Stimulated activated CD4-positive, alpha-beta T cell treated with anti-CD3 and anti-CD28 coated beads, Interleukin-1b, Interleukin-23, amount 100 ng/mL, for 1 hour (primary cell): ENCODE measurements around the gene GSPT1.
"Not testable (repeated sequence)": the region's sequence is repeated elsewhere in the genome, so short reads cannot be mapped to it uniquely, and the experiment has no call there.

Experiments
- DNase-seq, 2 donors: peaks; one replicate each; pipeline ENCODE4 v3.0.0-alpha.2; 2020; ENCODE audit warnings: low read depth in 2 of 2

GSPT1 gene

GRCh38 chr16:11915644-11916523, at the start of gene GSPT1:
Gene GSPT1, minus strand, starts transcription at chr16:11915956. Its CDS starts 236 bp downstream, at chr16:11915720.
- peak; percentile 98 for DNase-seq

DNA sequence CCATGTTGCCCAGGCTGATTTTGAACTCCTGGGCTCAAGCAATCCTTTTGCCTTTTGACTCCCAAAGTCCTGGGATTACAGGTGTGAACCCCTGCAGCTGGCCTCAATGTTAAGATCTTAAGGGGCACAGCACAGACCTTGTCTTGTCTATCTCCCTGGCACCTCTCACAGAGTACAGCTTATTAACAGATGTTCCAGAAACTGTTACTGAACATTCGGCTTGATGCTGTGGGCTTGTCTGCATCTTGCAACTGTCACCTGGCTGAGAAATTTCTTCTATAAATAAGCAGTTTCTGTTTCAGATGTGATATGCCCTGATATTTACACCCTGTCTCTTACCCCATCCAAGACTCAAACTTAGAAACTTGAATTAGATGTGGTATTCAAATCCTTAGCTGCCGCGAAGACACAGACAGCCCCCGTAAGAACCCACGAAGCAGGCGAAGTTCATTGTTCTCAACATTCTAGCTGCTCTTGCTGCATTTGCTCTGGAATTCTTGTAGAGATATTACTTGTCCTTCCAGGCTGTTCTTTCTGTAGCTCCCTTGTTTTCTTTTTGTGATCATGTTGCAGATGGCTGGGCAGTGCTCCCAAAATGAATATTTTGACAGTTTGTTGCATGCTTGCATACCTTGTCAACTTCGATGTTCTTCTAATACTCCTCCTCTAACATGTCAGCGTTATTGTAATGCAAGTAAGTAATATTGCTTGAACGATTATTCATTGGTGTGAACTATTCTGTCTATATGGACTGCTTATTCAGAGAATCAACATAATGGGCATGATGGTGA, 49.2 kb upstream of the GSPT1 start, which contains the start of gene TNFRSF17:
Gene TNFRSF17 (plus strand): TSS at position 450 of the 791 bp plus-strand sequence. CDS start 115 bp downstream, at position 565.
- DNase-seq, result no peak

GRCh38 chr16:11963706-11964105, 48.0 kb upstream of the GSPT1 start:
- no peak for DNase-seq

GRCh38 chr16:11962978-11963377, 47.2 kb upstream of the GSPT1 start:
- not testable (repeated sequence) for DNase-seq

DNA sequence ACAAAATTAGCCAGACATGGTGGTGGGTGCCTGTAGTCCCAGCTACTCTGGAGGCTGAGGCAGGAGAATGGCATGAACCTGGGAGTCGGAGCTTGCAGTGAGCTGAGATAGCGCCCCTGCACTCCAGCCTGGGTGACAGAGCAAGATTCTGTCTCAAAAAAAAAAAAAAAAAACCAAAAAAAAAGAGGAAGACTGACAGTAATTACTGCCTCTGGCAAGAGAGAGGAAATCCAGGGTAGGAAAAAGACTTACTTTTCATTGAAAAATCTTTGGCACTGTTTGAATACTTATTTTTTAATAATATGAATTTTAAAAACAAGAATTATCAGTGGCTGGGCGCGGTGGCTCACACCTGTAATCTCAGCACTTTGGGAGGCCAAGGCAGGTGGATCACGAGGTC, 46.7 kb upstream of the GSPT1 start:
- not testable (repeated sequence) for DNase-seq

DNA sequence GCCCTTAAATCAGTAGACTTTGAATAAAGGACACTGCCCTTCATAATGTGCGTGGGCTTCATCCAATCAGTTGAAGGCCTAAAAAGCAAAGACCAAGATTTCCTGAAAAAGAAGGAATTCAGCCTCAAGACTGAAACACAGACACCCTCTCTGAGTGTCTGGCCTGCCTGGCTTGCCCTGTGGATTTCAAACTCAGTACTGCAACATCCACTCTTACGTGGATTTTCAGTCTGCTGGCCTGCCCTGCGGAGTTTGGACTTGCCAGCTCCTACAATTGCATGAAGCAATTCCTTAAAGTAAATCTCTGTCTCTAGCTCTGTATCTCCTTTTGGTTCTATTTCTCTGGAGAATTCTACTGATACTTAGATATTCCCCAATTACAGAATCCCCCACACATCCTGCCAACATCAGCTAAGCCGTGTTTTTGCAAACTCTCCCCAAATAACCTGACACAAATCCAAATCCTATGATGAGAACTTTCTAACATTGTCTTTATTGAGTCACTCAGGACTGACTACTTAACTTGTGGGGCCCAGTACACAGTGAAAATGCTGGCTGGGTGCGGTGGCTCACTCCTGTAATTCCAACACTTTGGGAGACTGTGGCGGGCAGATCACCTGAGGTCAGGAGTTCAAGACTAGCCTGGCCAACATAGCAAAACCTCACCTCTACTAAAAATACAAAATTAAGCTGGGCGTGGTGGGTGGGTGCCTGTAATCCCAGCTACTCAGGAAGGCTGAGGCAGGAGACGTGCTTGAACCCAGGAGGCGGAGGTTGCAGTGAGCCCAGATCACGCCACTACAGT, 42.0 kb upstream of the GSPT1 start:
- DNase-seq, result no peak

GRCh38 chr16:11956558-11956957, 40.8 kb upstream of the GSPT1 start:
- DNase-seq, result no peak

DNA sequence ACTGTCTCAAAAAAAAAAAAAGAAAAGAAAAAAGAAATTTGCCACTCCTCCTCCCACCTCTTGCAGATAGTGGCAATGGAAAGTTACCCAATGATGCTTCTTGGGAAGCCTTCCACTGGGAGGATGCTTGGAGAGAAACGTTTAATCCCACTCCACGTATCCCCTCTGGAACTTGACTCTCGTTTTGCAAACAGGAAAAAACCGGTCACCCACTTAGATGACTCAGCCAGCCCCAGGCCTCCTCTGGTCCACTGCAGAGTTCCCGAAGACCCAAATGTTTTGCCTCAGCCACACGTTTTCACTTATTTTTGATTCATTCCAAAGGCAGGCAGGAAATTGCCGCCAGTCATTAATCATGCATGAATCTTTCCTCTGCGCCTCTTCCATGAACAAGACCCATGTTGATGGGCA, 40.0 kb upstream of the GSPT1 start:
- no peak for DNase-seq

DNA sequence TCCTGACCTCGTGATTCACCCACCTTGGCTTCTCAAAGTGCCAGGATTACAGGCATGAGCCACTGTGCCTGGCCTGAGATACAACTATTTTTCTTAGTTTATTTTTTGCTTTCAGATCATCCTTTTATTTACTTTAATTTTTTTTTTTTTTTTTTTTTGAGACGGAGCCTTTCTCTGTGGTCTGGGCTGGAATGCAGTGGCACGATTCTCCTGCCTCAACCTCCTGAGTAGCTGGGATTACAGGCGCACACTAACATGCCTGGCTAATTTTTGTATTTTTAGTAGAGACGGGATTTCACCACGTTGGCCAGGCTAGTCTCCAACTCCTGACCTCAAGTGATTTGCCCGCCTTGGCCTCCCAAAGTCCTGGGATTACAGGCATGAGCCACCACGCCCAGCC, 37.8 kb upstream of the GSPT1 start:
- DNase-seq, result not testable (repeated sequence)

- no peak for DNase-seq
These were observed 34.6 kb upstream of the GSPT1 start for GRCh38 chr16:11950388-11950787.

DNA sequence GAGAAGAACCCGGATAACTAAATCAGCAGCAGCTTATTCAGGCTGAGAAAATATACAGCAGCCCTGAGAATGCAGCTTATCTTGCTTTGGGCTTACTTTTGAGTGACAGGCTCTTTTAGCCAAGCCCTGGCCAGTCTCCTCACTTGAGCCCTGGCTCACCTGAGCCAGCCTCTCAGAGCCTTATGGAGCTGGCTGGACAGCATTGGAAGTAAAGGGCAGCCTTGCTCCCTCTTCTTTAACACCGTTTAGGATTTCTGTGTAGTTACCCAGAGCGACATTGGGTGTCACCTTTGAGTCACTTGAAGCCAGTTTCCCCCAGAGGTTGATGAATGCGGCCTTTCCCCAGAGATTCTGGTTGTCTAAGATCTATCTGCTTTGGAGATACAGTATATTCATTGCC, 33.8 kb upstream of the GSPT1 start:
- no peak for DNase-seq

DNA sequence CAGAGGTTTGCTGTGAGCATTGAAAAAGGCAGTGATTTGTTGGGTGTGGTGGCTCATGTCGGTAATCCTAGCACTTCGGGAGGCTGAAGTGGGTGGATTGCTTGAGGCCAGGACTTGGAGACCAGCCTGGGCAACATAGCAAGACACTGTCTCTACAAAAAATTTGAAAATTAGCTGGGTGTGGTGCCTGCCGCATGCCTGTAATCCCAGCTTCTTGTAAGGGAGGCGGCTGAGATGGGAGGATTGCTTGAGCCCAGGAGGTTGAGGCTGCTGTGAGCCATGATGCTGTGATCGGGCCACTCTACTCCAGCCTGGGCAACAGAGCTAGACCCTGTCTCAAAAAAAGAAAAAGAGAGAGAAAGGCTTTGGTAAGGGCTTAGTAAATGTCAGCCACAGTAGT, 33.1 kb upstream of the GSPT1 start:
- no peak for DNase-seq

DNA sequence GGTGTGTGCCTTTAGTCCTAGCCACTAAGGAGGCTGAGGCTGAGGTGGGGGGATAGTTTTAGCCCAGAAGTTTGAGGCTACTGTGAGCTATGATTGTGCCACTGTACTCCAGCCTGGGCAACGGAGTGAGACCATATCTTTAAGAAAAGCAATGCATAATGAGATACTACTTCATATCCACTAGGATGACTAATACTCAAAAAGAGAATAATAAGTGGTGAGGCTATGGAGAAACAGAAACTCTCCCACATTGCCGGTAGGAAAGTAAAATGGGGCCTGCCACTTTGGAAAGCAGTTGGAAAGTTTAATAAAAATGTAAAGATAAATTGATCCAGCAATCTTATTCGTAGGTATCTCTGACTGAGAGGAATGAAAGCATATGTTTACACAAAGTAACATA, 30.7 kb upstream of the GSPT1 start:
- DNase-seq, result no peak

GRCh38 chr16:11941945-11942344, 26.2 kb upstream of the GSPT1 start, which contains the start of gene NPIPB2:
Gene NPIPB2, minus strand, starts transcription at chr16:11942045. Its CDS starts 0 bp downstream, at chr16:11942045.
- DNase-seq, result not testable (repeated sequence)

DNA sequence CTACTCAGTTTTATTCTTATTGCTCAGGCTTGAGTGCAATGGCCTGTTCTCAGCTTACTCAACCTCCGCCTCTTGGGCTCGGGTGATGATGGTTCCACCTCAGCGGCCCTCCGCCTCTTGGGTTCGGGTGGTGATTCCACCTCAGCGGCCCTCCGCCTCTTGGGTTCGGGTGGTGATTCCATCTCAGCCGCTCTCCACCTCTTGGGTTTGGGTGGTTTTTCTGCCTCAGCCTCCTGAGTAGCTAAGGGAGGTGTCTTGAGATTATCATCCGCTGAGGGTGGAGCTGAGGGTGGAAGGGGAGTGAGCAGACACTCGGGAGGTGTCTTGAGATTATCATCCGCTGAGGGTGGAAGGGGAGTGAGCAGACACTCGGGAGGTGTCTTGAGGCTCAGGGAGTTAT, 11.6 kb upstream of the GSPT1 start:
- DNase-seq, result not testable (repeated sequence)

DNA sequence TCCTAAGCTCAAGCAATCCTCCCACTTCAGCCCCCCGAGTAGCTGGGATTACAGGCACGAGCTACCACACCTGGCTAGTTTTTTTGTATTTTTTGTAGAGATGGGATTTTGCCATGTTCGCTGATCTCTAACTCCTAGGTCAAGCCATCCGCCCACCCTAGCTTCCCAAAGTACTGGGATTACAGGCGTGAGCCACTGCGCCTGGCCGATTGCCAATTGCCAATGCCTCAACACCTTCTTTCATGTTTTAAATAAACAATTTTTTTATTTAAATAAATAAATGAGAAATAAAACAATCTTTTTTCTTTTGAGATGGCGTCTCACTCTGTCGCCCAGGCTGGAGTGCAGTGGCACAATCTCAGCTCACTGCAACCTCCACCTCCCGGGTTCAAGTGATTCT, 8.3 kb upstream of the GSPT1 start:
- not testable (repeated sequence) for DNase-seq

DNA sequence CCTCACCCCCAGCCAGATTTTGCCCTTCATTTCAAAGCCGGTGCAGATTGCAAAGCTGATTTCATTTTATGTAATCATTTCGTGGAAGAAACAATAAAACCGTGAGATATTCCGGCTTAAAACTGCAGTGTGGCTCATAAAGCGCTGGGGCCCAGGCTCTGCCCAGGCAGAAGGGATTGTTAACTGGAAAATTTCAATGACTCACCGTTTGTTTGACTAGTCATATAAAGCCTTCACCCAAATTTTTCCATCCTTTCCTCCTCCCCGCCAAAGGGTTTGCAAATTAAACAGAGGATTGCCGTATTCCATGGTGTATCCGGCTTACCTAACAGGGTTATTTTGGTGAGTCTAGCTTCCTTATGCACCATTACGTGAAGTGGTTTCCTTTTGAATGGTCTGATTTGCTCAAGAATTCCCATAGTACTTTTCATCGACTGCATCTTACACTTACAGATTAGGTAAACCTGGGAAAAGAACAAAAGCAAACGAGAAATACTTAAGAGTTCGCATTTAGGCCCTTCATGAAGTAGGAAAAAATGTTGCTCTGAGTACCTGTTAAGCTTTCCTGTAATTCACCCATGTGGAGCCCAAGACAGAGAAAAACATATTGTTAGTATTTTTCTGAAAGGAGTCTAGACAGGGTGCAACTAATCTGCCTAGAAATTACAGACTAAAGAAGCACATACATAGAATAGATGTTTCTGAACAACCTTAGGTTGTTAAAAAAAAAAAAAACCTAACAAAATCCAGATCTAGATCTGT, 949 bp upstream of the GSPT1 start:
- DNase-seq, result no peak

DNA sequence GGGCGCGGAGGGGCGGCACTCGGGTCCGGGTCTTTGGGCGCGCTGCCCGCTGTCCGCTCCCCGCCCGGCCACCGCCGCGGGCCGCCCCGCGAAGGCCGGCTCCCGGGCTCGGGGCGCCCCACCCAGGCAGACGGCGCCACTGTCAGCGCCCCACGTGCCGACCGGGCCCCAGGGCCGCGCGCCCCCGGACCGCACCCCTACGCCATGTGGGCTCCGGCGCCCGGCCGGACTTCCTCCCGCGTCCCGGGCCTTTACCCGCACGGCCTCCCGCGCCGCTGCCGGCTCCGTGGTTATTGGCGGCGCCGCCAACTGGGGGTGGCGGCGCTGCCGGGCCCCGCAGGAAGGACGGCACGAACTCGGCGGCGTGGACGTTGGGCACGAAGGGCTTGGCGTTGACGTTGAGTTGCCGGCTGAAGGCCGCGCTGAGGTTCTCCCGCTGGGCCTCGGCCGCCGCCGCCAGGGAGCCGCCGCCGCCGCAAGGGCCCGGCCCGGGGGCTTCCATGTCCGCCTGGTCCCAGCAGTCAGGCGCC, 577 bp downstream of the GSPT1 start:
- peak in 1 of 2 donors; percentile 2 for DNase-seq

- DNase-seq, result peak in 1 of 2 donors; percentile 2
These were observed 1.3 kb downstream of the GSPT1 start for GRCh38 chr16:11914210-11915113.
